ENCODE measurements around the gene ASTN2. TPM values are rescaled to one million over a fixed set of nuclear protein-coding genes. Genes with fewer than 3 reads are reported as not detected.
A peak's percentile ranks its signal among the peaks of the same experiment; 100 is the strongest.

The ASTN2 gene, protein sequence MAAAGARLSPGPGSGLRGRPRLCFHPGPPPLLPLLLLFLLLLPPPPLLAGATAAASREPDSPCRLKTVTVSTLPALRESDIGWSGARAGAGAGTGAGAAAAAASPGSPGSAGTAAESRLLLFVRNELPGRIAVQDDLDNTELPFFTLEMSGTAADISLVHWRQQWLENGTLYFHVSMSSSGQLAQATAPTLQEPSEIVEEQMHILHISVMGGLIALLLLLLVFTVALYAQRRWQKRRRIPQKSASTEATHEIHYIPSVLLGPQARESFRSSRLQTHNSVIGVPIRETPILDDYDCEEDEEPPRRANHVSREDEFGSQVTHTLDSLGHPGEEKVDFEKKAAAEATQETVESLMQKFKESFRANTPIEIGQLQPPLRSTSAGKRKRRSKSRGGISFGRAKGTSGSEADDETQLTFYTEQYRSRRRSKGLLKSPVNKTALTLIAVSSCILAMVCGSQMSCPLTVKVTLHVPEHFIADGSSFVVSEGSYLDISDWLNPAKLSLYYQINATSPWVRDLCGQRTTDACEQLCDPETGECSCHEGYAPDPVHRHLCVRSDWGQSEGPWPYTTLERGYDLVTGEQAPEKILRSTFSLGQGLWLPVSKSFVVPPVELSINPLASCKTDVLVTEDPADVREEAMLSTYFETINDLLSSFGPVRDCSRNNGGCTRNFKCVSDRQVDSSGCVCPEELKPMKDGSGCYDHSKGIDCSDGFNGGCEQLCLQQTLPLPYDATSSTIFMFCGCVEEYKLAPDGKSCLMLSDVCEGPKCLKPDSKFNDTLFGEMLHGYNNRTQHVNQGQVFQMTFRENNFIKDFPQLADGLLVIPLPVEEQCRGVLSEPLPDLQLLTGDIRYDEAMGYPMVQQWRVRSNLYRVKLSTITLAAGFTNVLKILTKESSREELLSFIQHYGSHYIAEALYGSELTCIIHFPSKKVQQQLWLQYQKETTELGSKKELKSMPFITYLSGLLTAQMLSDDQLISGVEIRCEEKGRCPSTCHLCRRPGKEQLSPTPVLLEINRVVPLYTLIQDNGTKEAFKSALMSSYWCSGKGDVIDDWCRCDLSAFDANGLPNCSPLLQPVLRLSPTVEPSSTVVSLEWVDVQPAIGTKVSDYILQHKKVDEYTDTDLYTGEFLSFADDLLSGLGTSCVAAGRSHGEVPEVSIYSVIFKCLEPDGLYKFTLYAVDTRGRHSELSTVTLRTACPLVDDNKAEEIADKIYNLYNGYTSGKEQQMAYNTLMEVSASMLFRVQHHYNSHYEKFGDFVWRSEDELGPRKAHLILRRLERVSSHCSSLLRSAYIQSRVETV (N-terminal part only)
- total RNA-seq: 9.7 TPM

DNA sequence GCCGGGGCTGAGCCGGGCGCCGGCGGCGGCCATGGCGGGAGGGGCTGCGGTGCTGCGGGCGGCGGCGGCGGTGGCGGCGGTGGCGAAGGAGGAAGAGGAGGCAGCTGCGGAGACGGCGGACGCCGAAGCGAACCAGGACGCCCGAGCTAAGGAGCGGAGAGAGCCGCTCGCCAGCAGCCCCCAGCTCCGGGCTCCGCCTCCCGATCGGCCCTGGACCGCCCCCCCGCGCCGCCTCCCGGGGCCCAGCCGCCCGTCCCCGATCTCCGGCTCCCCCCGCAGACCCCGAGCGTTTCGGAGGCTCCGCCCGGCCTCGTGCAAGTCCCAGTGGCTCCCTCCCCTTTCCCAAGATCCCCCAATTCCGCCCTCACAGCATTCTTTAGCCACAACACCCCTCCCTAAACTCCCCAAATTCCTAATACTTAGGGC is at the start of gene ASTN2:
ASTN2 (minus strand) TSS at position 152 of the 426 bp plus-strand sequence; CDS start at position 33, 119 bp downstream.
- peak; percentile 48 for DNase-seq

DNA sequence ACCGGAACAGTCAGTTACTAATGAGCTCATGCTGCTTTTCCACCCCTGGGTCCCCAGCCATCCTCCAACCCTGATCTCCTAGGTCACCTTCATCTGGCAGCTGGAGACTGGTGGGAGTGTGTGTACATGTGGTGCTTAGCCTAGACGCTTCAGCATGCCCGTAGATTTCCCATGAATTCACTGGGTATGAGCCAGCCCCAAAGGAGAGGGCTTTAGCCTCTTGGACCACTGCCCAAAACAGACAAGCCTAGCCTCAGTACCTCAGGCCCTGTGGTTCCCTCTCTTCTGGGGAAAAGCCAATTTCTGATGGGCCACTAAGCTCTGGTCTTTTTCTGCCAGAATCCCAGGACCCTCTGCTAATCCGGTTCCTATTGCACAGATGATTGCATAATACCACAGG is 48.0 kb upstream of the ASTN2 start:
- no peak for DNase-seq

DNA sequence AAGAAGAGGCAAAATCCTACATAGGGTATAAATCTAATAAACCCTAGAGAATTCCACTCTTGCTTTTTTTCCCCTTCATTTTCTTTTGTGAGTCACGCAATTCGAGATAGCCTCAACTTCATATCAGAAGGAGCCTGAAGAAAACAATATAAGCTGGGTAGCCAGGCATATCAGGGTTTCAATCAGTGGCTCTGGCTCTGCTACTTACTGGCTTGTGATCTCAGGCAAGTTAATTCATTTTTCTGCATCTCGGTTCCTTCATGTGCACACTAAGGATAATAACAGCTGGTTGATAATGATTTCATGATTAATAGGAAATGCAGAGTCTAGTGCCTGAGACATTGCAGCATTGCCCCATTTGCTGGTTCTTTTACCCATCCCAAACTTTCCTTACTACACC is 46.5 kb upstream of the ASTN2 start:
- no peak for DNase-seq

DNA sequence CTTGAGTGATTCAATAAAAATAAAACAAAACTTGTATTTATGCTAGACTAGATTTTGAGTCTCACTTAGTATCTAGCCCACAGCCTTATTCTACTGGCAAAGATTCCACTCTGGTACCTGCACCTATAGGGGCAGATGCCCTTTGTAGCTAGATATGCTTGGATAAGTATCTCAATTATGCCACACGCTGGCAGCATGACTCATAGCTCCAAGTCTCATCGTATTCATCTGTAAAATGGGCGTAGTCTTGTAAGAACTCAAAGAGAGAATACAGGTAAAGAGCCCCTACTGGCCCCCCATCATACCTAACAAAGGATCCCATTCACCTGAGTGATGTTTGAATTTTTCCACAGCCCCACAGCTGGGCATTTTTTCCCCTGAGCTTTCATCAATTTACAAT is 45.9 kb upstream of the ASTN2 start:
- DNase-seq: no peak

DNA sequence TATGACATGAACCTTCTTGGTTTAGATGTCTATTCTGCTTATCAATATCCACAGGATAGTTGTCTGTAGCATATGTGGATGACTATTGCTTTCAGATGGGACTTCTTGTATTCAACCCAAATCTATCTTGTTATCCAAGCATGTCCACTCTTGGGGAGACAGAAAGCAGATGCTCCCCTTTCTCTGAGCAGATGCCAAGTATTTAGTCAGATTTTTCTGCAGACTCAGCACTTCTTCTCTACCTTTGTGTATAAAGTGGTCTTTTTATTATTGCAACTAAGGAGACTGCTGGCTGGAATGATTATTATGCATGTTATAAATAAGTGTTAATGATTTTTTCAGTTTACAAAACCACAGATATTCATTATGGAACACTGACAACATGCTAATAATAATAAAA is 45.1 kb upstream of the ASTN2 start:
- no peak for DNase-seq

DNA sequence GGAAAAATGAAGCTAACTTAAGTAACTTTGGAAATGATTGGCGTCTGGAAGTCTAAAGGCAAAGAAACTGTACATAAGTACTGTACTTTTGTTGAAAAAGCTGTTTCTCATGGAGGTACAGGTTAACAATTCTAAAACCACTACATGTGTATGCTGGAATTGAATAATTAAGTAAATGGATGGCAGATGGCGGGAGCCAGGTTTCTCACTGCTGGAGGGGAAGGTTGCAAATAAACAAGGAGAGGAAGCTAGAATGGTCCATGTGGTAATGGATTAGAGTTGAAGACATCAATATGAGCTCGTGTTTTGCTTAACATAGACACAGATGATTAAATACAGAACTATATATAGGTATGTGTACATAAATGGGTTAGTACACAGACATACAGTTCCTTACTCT is 43.2 kb upstream of the ASTN2 start:
- DNase-seq: no peak

DNA sequence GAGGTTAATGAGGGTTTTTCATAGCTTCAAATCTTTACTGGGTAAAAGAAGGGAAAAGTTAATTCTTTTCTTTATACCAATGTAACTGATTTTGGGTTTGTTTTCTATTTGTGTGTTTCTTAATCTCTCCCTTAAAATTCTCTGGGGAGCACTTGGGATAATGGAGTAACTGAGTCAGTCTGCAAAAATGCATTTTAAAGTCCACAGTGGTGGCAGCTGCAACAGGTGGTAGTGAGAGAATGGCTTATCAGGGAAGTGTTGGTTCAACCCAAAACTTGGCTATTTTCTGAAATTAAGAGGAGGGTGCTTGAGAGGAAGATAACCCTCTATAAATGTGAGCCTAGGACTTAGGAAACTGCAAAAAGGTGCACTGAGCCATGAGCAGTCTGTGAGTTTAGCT is 39.9 kb upstream of the ASTN2 start:
- DNase-seq: no peak

DNA sequence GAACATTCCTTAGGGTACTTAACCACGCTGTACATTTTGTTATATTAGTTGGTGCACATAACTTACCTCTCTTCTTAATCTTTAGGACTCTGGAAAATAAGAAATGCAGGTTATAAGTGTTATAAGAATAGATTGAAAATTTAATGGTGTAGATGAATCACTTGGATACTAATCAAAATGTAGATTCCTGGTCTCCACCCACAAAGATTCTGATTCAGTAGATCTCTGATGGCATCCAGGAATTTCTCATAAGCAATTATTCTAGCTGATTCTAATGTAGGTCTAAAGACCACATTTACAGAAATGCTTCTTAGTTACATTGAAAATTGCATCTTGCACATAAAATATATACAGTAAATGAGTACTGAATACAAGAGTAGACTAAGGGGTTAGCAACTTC is 38.9 kb upstream of the ASTN2 start:
- no peak for DNase-seq

DNA sequence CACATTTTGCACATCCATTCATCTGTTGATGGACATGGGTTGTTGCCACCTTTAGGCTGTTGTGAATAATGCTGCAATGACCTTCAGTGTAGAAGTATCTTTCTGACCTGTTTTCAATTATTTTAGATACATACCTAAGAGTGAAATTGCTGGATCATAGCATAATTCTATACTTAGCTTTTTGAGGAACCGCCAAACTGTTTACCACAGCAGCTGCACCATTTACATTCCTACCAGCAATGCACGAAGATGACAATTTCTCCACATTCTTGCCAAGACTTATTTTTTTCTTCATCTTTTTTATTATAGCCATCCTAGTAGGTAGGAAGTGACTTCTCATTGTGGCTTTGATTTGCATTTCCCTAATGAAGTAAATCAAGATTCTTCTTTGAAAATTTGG is 36.5 kb upstream of the ASTN2 start:
- no peak for DNase-seq

DNA sequence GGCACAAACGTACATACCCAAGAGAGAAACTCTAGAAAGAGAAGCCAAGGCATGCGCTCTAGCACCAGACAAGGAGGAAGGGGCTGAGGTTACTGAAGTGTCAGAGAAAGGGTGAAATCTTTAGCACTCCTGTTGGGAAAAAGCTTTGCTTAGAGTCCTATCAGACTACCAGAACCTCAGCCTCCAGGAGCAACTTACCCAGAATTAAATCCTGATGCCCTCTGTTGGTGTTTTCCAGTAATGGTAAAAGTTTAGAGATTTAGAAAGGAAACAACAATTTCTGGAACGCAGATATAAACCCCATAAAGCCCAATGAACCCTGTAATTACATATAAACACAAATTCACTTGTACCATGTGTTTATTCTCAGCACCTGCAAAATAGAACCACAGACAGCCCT is 33.2 kb upstream of the ASTN2 start:
- DNase-seq: no peak

DNA sequence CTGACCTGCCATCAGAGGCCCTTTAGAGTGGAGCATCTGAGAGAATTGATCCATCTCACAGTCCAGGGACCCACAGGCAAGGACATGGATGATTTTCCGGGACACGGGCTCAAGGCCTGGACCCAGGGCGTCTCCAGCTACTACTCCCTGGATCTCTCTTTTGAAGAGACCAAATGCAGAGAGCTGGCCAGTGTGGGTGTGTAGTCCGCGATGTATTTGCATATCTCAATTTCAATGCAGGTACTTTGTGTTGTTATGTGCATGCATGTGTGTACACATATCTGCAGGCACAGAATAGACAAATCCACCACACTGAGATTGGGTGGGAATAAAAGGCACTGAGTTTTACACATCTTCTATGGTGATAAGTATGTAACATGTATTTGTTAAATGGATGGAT is 30.8 kb upstream of the ASTN2 start:
- no peak for DNase-seq

DNA sequence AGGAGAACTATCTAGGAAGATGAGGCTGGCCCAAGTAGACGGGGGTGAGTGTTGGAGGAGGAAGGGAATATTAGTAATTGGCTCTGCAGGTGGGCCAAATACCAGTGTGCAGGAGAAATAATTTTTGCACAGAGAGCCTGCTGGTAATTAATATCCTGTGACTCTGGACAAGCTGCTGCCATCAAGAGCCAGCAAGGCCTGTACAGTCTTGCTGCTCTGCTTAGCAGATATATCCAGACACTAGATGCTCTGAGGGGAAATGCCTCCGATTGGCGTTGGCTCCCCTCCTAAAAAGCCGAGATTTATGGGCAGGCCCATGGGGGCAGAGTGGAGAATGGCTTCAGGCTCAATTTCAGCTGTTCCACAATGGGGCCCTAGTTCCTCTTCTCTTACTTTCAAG is 29.6 kb upstream of the ASTN2 start:
- DNase-seq: no peak

DNA sequence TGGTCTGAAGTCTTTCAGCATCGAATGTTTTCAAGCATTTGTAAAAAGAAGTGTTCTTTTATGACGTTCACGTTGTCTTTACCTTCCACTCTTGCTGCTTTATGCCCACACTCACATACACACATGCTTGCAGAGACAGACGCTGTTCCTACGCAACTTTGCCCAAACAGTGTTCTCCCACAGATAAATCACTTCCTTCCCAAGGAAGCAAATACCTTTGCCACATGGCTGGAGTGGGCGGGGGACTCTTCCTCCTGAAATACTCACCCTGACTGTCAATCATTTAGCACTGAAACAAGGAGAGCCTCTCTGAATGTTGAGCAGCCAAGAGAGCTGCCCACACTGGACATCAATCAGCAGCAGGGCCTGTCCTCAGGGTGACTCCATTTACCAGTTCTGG is 22.4 kb upstream of the ASTN2 start:
- no peak for DNase-seq

DNA sequence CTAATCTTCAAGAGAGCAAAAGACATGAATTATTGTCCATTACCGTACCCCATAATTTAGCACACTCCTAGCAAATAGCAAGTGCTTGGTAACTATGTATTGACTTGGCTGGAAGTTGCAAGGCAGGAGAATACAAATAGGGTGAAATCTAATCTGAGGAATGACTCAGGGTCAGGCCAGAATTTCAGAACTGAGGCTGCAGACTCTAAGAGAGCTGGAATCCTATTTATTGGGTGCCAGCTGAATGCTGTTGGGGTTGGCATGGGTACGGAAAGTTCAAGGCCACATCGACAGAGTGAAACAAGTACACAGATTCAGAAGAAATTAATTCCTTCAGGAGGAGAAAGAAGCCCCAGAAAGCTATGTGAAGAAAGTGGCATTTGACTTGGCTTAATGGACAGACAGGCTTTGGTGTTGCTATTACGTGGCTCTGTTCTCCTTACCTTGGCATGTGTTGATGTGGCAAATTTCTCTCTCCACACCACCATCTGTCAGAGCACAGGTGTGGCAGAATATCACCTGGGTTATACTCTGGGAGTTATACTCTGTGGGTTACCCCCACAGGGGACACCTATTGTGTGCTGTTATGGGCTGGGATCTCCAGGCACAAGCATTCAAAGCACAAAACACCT is 20.9 kb upstream of the ASTN2 start:
- no peak for DNase-seq

DNA sequence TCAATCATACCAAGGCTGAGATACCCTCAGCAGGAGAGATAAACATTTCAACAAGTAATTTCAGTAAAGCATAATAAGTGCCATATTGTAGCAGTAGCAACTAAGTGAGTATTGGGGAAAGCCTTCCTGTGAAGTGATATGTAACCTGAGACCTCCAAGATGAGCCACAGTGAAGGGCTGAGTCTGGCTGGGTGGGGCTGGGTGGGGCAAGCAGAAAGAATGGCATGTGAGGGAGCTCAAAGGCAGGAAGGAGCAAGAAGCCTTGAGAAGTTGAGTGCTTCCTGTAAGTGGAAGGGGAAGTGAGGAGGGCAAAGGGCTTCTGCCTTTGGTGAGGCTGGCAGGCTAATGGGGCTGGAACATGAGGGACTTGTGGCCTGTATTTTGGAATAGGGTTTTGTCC is 19.7 kb upstream of the ASTN2 start:
- no peak for DNase-seq

DNA sequence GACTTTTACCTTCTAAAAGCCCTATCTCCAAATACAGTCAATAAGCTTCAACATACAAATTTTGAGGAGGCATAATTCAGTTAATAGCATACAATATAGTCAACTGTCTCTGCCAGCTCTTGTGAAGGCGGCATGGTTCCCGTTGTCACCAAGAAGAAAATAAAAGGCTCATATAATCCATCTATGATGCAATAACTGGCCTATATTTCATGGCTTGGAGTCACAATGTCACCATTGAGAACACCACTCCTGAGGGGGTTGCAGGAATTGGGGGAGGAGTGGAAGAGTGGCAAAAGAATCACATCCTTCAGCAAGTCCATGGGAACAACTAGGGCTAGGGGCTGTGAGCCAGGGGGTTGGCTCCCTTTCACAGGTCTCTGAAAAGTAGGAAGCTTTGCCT is 16.0 kb upstream of the ASTN2 start:
- DNase-seq: no peak

DNA sequence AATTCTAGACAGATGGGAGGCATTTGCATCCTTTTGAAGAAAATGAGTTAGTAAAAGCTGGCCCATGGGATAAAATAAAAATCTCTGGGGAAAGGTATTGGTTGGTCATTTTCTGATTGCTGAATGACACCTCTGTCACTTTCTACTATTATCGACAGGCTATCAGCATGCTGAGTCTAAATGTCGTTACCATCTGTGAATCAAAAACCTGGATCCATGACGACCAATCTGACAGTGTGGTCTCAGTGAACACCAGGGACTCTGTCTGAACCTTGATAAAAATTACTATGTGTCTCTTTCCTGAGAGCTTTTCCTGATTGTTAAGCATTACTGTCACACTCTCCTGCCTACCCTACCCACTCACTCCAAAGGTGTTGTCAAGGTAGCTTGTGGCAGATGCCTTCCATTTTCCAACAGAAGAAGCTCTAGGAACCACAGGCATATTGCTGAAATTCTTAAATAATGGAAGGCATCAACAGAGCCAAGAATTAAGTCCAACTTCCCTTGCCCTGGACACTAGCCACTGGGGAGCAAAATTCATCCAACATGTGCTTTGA is 12.6 kb upstream of the ASTN2 start:
- DNase-seq: no peak

DNA sequence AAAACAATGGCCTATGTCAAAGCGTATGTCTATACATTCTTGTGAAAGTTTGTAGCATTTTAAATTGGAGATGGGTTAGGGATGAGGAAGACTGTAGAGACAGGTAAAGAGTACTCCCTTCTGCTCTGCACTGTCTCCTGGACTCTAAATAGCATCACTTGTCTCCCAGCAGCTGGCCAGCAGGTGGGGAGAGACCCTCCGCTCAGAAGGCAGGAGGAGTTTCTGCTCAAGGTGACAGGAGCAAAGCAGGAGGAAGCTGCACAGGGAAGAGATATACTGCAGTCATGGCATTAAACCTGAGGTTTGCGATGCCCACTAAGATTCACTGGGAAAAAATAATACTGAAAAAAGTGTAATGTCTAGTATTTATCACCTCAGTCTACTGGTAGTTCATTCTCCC is 10.7 kb upstream of the ASTN2 start:
- DNase-seq: no peak

DNA sequence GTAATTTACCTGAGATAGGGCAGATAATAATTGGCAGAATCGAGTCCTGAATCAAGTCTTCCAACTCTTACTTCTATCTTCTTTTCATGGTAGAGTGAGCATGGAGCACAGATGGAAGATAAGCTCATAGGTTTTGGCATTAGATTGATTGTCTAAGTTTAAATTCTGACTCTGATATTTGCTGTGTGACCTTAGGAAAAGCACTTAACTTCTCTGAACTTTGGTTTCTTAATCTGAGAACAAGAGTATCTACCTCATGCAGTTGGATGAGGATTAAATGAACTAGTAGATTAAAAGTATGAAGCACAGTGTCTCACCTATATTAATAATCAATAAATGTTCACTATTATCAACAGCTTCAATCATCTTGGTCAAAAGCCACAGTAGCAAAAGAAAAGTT is 9.4 kb upstream of the ASTN2 start:
- no peak for DNase-seq

DNA sequence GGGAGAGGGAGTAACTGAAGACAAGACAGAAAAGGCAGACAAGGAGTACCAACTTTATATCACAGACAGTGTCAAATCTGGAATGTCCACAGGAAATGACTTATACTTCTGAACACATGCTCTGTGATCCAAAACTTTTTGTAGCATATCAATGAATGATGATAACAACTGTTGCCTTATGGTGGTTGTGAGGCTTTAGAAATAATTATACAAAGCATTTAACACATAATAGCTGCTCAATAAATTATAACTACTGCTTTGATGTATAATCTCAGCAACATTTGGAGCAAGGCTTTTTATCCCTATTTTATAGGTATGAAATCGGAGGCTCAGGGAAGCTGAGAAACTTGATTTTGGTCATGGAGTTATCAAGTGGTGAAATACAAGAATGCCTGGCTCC is 3.3 kb upstream of the ASTN2 start:
- no peak for DNase-seq

DNA sequence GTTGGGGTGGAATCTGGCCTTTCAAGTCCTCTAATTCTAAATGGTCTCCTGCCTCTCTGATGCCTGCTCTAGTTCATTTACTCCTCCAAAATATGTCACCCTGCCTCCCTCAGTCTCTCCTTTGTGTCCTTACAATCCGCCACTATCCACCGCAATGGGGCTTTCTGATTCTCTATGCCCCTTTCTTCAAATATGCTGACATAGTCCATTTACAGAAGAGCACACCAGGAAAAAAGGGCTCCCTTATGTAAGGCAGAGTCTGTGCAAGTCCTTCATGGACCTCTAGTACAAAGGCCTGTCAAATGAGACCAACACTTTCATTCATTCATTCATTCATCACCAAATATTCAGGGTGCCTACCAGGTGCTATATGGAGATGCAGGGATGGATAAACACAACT is 2.0 kb upstream of the ASTN2 start:
- DNase-seq: no peak

DNA sequence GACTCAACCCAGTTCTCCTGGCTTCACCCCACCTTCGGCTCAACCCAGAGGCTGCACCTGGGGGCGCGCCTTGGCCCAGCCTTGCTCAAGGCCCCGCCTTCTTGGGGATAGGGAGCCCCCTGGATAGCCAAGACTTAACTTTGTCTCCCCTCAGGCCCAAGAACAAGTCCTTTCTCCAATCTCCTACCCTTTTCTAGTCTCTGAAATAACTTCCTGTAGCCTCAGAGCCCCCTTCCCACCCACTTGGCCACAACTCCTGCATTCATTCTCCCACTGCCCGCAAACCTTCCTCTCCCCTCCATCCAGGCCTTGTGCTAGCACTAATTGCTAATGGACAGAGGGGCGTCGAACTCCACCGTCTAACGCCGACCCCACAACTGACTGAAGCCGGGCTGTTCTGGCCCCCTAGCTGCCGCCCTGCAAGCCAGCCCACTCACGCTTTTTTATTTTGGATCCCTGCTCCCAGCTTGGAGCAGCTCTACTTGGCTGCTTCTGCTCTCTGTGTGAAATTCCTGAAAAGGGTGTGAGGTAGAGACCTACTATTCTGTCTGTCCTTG is 579 bp upstream of the ASTN2 start:
- no peak for DNase-seq
